HepG2 (cell line): ENCODE data around the gene EFNA2. TPM values are rescaled to one million over a fixed set of nuclear protein-coding genes. Genes with fewer than 3 reads are reported as not detected.

Experiments used
- ATF5 ChIP-seq: sonication (generic); formaldehyde crosslinking; IDR thresholded peaks from 2 replicates; pipeline ENCODE4 v1.4.0; 2020; ENCODE audit warnings: mild to moderate bottlenecking, low read depth, missing genetic modification reagents
- BCL3 ChIP-seq: sonication (generic); formaldehyde crosslinking; IDR thresholded peaks from 2 replicates; pipeline ENCODE4 v1.5.1; 2020; ENCODE audit warnings: mild to moderate bottlenecking, missing genetic modification reagents, moderate library complexity
- BCL6 ChIP-seq: IDR thresholded peaks from 2 replicates; pipeline ENCODE4 v1.6.1; 2016; ENCODE audit warnings: missing genetic modification reagents, missing compliant biosample characterization
- HNF1A ChIP-seq, 2 experiments: sonication (generic) in 1 of 2; formaldehyde crosslinking in 1 of 2; IDR thresholded peaks; 2 replicates each; pipeline versions ENCODE4 v1.4.0 to v1.6.1; 2016 to 2020; ENCODE audit warnings: borderline replicate concordance in 1 of 2, low read depth in 1 of 2, mild to moderate bottlenecking in 1 of 2, missing genetic modification reagents in 1 of 2
- JUN ChIP-seq: sonication (generic); formaldehyde crosslinking; IDR thresholded peaks from 2 replicates; pipeline ENCODE4 v1.4.0; 2020; ENCODE audit warnings: mild to moderate bottlenecking, missing genetic modification reagents
- MATR3 ChIP-seq: sonication (generic); formaldehyde crosslinking; IDR thresholded peaks from 2 replicates; pipeline ENCODE4 v1.4.0; 2020; ENCODE audit warnings: missing genetic modification reagents
- RARG ChIP-seq: sonication (generic); formaldehyde crosslinking; IDR thresholded peaks from 2 replicates; pipeline ENCODE4 v1.4.0; 2020; ENCODE audit warnings: low read depth, mild to moderate bottlenecking, missing genetic modification reagents
- RBFOX2 ChIP-seq: fragments of 200-400 bp; formaldehyde crosslinking; IDR thresholded peaks from 2 replicates; pipeline ENCODE4 v1.6.1; 2017; ENCODE audit warnings: low read depth, mild to moderate bottlenecking, low read length
- SMAD9 ChIP-seq: sonication (generic); formaldehyde crosslinking; IDR thresholded peaks from 2 replicates; pipeline ENCODE4 v1.5.1; 2020; ENCODE audit warnings: mild to moderate bottlenecking, missing genetic modification reagents
- SRSF1 ChIP-seq: fragments of 200-400 bp; formaldehyde crosslinking; optimal IDR thresholded peaks from 2 replicates; pipeline ENCODE3; 2017; ENCODE audit warnings: mild to moderate bottlenecking, low read depth, low read length, moderate library complexity
- TAF15 ChIP-seq: fragments of 200-400 bp; formaldehyde crosslinking; IDR thresholded peaks from one replicate; pipeline ENCODE4 v1.6.1; 2018; ENCODE audit warnings: mild to moderate bottlenecking, low read depth, low read length; ENCODE audit not compliant: poor library complexity, severe bottlenecking
- TEAD2 ChIP-seq: sonication (generic); formaldehyde crosslinking; IDR thresholded peaks from 2 replicates; pipeline ENCODE4 v1.9.0; 2021; ENCODE audit warnings: missing genetic modification reagents
- ZBTB38 ChIP-seq: sonication (generic); formaldehyde crosslinking; IDR thresholded peaks from 2 replicates; pipeline ENCODE4 v1.5.1; 2020; ENCODE audit warnings: mild to moderate bottlenecking, missing genetic modification reagents
- ZMAT5 ChIP-seq: sonication (generic); formaldehyde crosslinking; IDR thresholded peaks from 2 replicates; pipeline ENCODE4 v1.5.0; 2020; ENCODE audit warnings: mild to moderate bottlenecking, low read depth, missing genetic modification reagents, borderline replicate concordance
- ZNF335 ChIP-seq: sonication (generic); formaldehyde crosslinking; IDR thresholded peaks from 2 replicates; pipeline ENCODE4 v1.4.0; 2020; ENCODE audit warnings: missing genetic modification reagents
- ZNF501 ChIP-seq: sonication (generic); formaldehyde crosslinking; IDR thresholded peaks from 2 replicates; pipeline ENCODE4 v1.5.1; 2020; ENCODE audit warnings: mild to moderate bottlenecking, moderate library complexity, missing genetic modification reagents
- ZNF543 ChIP-seq: sonication (generic); formaldehyde crosslinking; IDR thresholded peaks from 2 replicates; pipeline ENCODE4 v1.4.0; 2020; ENCODE audit warnings: mild to moderate bottlenecking, missing genetic modification reagents
- ZNF589 ChIP-seq: sonication (generic); formaldehyde crosslinking; conservative IDR thresholded peaks from 2 replicates; pipeline ENCODE4 v1.8.0; 2022; ENCODE audit warnings: mild to moderate bottlenecking, moderate library complexity, missing genetic modification reagents
- ZNF598 ChIP-seq: sonication (generic); formaldehyde crosslinking; IDR thresholded peaks from 2 replicates; pipeline ENCODE4 v1.5.1; 2020; ENCODE audit warnings: mild to moderate bottlenecking, missing genetic modification reagents, borderline replicate concordance
- ZNF816 ChIP-seq: sonication (generic); formaldehyde crosslinking; IDR thresholded peaks from 2 replicates; pipeline ENCODE4 v1.8.0; 2022; ENCODE audit warnings: missing genetic modification reagents, mild to moderate bottlenecking, borderline replicate concordance
- polyA plus RNA-seq, 8 experiments: library from polyadenylated mRNA; depleted of rRNA in 3 of 8; stranded (reverse) in 7 of 8; unstranded in 1 of 8; fragments of >200 nt; fragmentation: Illumina TruSeq in 4 of 8; extraction: Trizol in 4 of 8; gene quantifications; 2 replicates each; pipeline versions ENCODE4 v1.2.1 to v1.2.3, GENCODE V29; 2011 to 2016; ENCODE audit warnings: low read depth in 4 of 8, missing spikeins in 1 of 8, mixed read lengths in 1 of 8; ENCODE audit not compliant: insufficient read depth in 1 of 8
- total RNA-seq, 5 experiments: library from RNA; depleted of rRNA; stranded (reverse); fragments of >200 nt; fragmentation: Illumina TruSeq; extraction: Trizol; gene quantifications; 2 replicates each; pipeline ENCODE4 v1.2.3, GENCODE V29; 2016; ENCODE audit warnings: low read depth in 1 of 5
- TF ChIP-seq, protein P1 (sequence below): sonication (generic); formaldehyde crosslinking; IDR thresholded peaks from 2 replicates; pipeline ENCODE4 v1.4.0; 2020; ENCODE audit warnings: mild to moderate bottlenecking, missing genetic modification reagents

EFNA2 gene
- total and polyA plus RNA-seq, 2 of the 13 experiments (the other 11 are each of a cell fraction or from before 2014, with no cell fraction given), result 6.0 to 9.9 TPM

DNA sequence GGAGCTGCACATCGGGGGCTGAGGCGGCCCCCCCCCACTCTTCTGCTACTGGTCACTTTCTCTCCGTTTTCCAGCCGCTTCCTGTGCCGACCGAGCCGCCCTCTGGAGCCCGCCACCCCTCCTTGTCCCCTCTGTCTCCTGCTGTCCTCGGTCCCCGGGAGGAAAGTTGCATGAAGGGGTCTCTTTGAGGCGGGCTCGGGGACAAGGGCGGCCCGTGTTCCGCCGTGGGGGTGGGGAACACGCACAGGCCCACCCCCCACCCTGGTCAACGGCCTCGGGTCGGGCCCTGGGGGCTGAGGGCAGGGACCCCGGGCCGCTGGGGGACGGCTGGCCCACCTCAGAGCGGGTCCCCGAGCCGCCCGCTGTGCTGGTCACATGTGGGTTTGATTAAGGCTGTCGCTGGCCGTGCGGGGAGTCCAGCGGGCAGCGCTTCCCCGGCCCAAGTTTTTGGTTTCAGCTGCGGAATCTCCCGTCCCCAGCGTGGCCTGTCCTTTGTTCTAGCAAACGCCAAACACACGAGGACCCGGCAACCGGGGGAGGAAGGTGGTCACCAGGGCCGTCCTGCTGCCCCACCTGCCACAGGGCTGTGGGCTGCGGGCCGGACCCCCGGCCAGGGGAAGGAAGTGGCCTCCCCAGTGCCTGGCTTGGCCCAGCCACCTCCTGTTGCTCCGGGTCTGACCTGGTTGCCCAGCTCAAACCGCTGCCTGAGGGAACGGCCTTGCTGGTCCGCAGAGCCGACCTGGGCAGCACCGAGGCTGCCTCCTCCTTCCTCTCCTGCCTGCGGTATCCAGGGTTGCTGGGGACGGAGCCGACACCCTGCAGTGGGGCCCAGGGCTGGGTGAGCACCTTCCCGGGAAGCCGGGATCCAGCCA lies 1.9 kb downstream of the EFNA2 start (continued):
- TF ChIP-seq ATF5 (CRISPR knock-in tag), result no peak
- peak; percentile 50; the same call in 1 of the 2 replicates for TF ChIP-seq RBFOX2
- TF ChIP-seq ZNF335 (CRISPR knock-in tag), result no peak
- TF ChIP-seq JUN (CRISPR knock-in tag), result no peak
- no peak for TF ChIP-seq ZNF816
- no peak for TF ChIP-seq HNF1A (IDR thresholded peaks at IDR 0.05; ENCODE audit: low read depth)
- no peak for TF ChIP-seq HNF1A (CRISPR knock-in tag; IDR thresholded peaks at IDR 0.05; ENCODE audit: borderline replicate concordance)
- peak; percentile 88 for TF ChIP-seq ZBTB38 (CRISPR knock-in tag)
- TF ChIP-seq SMAD9 (CRISPR knock-in tag), result no peak
- TF ChIP-seq BCL6 (CRISPR knock-in tag), result no peak
- TF ChIP-seq TAF15, result peak; percentile 2
- no peak for TF ChIP-seq MATR3
- TF ChIP-seq BCL3, result peak; percentile 48; the same call in 1 of the 2 replicates
- TF ChIP-seq ZNF589 (CRISPR knock-in tag), result no peak
- TF ChIP-seq, protein P1, sequence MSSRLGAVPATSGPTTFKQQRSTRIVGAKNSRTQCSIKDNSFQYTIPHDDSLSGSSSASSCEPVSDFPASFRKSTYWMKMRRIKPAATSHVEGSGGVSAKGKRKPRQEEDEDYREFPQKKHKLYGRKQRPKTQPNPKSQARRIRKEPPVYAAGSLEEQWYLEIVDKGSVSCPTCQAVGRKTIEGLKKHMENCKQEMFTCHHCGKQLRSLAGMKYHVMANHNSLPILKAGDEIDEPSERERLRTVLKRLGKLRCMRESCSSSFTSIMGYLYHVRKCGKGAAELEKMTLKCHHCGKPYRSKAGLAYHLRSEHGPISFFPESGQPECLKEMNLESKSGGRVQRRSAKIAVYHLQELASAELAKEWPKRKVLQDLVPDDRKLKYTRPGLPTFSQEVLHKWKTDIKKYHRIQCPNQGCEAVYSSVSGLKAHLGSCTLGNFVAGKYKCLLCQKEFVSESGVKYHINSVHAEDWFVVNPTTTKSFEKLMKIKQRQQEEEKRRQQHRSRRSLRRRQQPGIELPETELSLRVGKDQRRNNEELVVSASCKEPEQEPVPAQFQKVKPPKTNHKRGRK (CRISPR knock-in tag), result no peak
- no peak for TF ChIP-seq TEAD2
- TF ChIP-seq ZNF501 (CRISPR knock-in tag), result peak; percentile 51
- no peak for TF ChIP-seq SRSF1
- TF ChIP-seq RARG (CRISPR knock-in tag), result no peak
- no peak for TF ChIP-seq ZNF543 (CRISPR knock-in tag)
- TF ChIP-seq ZNF598 (CRISPR knock-in tag), result 0 out of 2 replicates have a peak, but pooled peaks have one; percentile 22
- no peak for TF ChIP-seq ZMAT5 (CRISPR knock-in tag)
